Calu3 (cell line): ENCODE results near the gene HOXC4. TPM values are rescaled to one million over a fixed set of nuclear protein-coding genes. Genes with fewer than 3 reads are reported as not detected.

ENCODE experiments used
- BruUV-seq: library from RNA; stranded (reverse); fragments of 400-500 nt; replicated peaks from 2 replicates; lab custom pipeline; 2021; lab: Mats Ljungman, UMichigan
- CTCF ChIA-PET: fragments of 300-600 bp; sonication (Branson Sonifier 250); formaldehyde crosslinking; loops from one replicate; lab custom pipeline; 2022; ENCODE audit warnings: antibody characterized with exemption; lab: Charles Lee
- DNase-seq: peaks from one replicate; pipeline ENCODE4 v3.0.0; 2022
- H3K27ac Mint-ChIP-seq: one replicate; pipeline ENCODE4 v1.8.0; 2022; ENCODE audit warnings: mixed read lengths; ENCODE audit not compliant: unreplicated experiment
- H3K27me3 Mint-ChIP-seq: one replicate; pipeline ENCODE4 v1.8.0; 2022; ENCODE audit warnings: mixed read lengths; ENCODE audit not compliant: unreplicated experiment
- H3K36me3 Mint-ChIP-seq: one replicate; pipeline ENCODE4 v1.8.0; 2022; ENCODE audit warnings: mild to moderate bottlenecking, moderate library complexity, mixed read lengths; ENCODE audit not compliant: insufficient read depth, unreplicated experiment
- H3K4me1 Mint-ChIP-seq: one replicate; pipeline ENCODE4 v1.8.0; 2022; ENCODE audit warnings: mild to moderate bottlenecking, low read depth, mixed read lengths; ENCODE audit not compliant: unreplicated experiment
- H3K4me3 Mint-ChIP-seq: one replicate; pipeline ENCODE4 v1.8.0; 2022; ENCODE audit warnings: mild to moderate bottlenecking, low read depth, moderate library complexity, mixed read lengths; ENCODE audit not compliant: unreplicated experiment
- H3K9me3 Mint-ChIP-seq: one replicate; pipeline ENCODE4 v1.8.0; 2022; ENCODE audit warnings: low read depth, mixed read lengths; ENCODE audit not compliant: unreplicated experiment
- CTCF ChIP-seq: fragments of 200-600 bp; IDR thresholded peaks from one replicate; pipeline ENCODE4 v1.8.0; 2022; ENCODE audit warnings: antibody characterized with exemption; ENCODE audit not compliant: unreplicated experiment
- intact Hi-C: fragments of 100-400 bp; cut with micrococcal nuclease; formaldehyde crosslinking; loops from one replicate; pipeline ENCODE4 v1.10.0; 2022; ENCODE audit not compliant: unreplicated experiment
- total RNA-seq: library from RNA; stranded (reverse); gene quantifications from 2 replicates; pipeline ENCODE4 v1.2.3, GENCODE V29; 2022

Gene HOXC4
- total RNA-seq, 1 experiment from 2014 or later = 0.57 TPM

DNA sequence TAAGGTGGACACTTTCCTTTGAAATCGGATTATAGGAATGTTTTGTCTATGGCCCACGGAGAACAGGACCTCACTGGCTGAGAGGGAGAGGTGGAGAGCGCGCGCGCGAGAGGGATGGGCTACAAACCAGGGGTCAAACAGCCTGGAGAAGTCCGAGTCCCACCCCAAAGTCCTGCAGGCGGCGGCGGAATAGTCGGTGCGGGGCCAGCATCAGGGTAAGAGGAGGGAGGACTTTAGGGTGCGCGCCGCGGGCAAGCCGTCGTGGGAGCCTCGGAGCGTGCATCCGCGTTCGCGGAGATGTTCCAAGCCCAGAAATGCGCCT, 48.1 kb upstream of the HOXC4 start:
- Mint-ChIP-seq H3K4me1 (peaks cover 8% of the 10 kb centered on the region), H3K27me3 (peaks cover 100% of the 10 kb centered on the region), H3K9me3 (no peaks in the 10 kb centered on the region), H3K4me3 (no peak overlapping the region), H3K36me3 (peaks cover 7% of the 10 kb centered on the region), H3K27ac (no peak overlapping the region)
- intact Hi-C loops = no loop called here
- no peak for DNase-seq
- TF ChIP-seq CTCF = no peak
- CTCF ChIA-PET = interaction anchor here (0.6 to 2.7 kb wide), 10 partner anchors 12 to 248 kb away, joined by 3 to 45 read pairs (median 7); partner anchors contain the start of genes HOXC5 and HOXC6
- BruUV-seq = no TSS peak

DNA sequence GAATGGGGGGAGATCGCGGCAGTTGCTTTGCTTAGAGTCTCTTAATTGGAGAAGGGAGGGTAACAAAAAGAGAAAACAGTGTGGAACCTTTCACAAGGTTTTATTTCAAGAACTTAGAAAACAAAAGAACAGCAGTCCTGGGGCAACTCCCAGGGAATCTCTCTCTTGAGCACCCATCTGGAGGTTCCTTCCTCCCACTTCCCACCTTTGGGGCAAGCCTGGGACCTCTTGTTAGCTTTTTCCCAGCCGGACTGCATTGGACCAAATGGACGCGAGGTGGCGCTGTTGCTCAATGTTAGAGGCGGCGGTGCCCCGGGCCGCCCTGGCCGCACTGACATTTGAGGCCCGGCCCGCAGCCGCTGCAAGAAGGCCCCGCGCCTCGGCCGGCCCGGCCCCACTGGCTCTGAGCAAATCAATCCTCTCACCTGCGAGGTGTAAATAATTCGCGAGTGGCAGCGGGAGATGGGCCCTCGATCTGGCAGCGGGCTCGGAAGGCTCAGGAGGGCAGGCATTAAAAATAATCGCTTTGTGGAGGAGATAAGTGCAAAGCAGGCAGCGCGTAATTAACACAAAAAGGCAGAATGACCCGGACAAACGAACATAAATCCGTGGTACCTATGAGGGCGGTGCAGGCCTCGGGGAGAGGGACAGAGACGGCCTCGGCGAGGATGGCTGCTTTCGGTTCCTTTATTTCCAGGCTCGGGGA, 47.6 kb upstream of the HOXC4 start:
- no TSS peak for BruUV-seq
- no peaks in the 10 kb centered on the region for H3K9me3 Mint-ChIP-seq
- peaks cover 4% of the 10 kb centered on the region for H3K36me3 Mint-ChIP-seq
- H3K4me1 Mint-ChIP-seq = peaks cover 11% of the 10 kb centered on the region
- CTCF ChIA-PET = interaction anchor here (0.6 to 2.7 kb wide), 10 partner anchors 11 to 249 kb away, joined by 3 to 45 read pairs (median 7); partner anchors contain the start of genes HOXC5 and HOXC6
- peak; percentile 90 for DNase-seq
- no peak overlapping the region for H3K27ac Mint-ChIP-seq
- intact Hi-C loops = loop anchor here (1.0 to 2.0 kb wide), 2 partner anchors 195 to 201 kb away; no protein-coding TSS in a partner anchor
- peak; percentile 95 for TF ChIP-seq CTCF
- peaks cover 100% of the 10 kb centered on the region for H3K27me3 Mint-ChIP-seq
- peak overlapping the region; percentile 28 for H3K4me3 Mint-ChIP-seq

DNA sequence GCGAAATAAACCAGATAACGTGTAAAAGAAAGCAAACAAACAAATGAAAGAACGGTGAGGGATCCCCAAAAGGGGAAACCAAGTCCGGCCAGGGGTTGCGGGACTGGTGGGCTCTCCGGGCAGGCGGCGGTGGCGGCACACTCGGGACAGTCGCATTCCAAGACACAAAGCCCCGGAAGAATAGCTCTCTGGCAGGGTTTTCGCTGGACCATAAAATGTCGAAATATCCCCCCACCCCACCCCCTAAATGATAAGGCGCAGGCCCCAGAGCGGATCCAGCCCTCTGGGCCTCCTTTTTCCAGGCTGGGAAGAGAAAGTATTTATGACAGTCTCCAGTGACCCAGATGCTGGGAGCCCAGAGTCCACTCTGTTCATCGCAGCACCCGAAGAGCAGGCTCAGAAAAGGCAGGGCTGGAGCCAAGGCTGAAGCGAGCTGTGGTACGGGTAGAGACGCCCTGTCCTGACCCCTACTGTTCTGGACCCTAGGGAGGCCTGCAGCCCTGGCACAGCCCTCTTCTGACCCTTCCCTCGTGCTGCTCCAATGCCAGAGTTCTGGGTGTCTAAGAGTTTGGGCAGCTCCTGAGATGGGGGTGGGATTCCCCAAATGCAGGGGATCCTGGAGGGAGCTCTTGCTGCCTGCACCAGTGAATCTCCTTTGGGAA, 46.9 kb upstream of the HOXC4 start:
- Mint-ChIP-seq H3K27ac (no peak overlapping the region), H3K4me3 (peak overlapping the region; percentile 28), H3K4me1 (peaks cover 18% of the 10 kb centered on the region), H3K27me3 (peaks cover 100% of the 10 kb centered on the region), H3K36me3 (peaks cover 4% of the 10 kb centered on the region), H3K9me3 (no peaks in the 10 kb centered on the region)
- DNase-seq = no peak
- intact Hi-C loops = loop anchor here (1.0 to 2.0 kb wide), 2 partner anchors 194 to 201 kb away; no protein-coding TSS in a partner anchor
- CTCF ChIA-PET = interaction anchor here (0.6 to 2.7 kb wide), 7 partner anchors 10 to 200 kb away, joined by 3 to 45 read pairs (median 10); partner anchors contain the start of gene HOXC5
- BruUV-seq = no TSS peak
- no peak for TF ChIP-seq CTCF

- no peak overlapping the region for H3K4me3 Mint-ChIP-seq
- intact Hi-C loops = loop anchor here (2.0 kb wide), 1 partner anchor 193 kb away; no protein-coding TSS in a partner anchor
- H3K27ac Mint-ChIP-seq = no peak overlapping the region
- BruUV-seq = no TSS peak
- CTCF ChIA-PET = interaction anchor here (1.2 to 2.9 kb wide), 5 partner anchors 17 to 201 kb away, joined by 6 to 31 read pairs (median 24); partner anchors contain the start of gene HOXC5
- peaks cover 4% of the 10 kb centered on the region for H3K36me3 Mint-ChIP-seq
- peaks cover 100% of the 10 kb centered on the region for H3K27me3 Mint-ChIP-seq
- no peak for DNase-seq
- H3K4me1 Mint-ChIP-seq = peaks cover 20% of the 10 kb centered on the region
- TF ChIP-seq CTCF = no peak
- no peaks in the 10 kb centered on the region for H3K9me3 Mint-ChIP-seq
Measured at GRCh38 chr12:54007538-54008259, 45.9 kb upstream of the HOXC4 start.
